Measurements from ENCODE around the gene OR10T2. TPM values are rescaled to one million over a fixed set of nuclear protein-coding genes. Genes with fewer than 3 reads are reported as not detected.
"Not testable (repeated sequence)": the region's sequence is repeated elsewhere in the genome, so short reads cannot be mapped to it uniquely, and the experiment has no call there.

Gene OR10T2
- not detected for total RNA-seq
- polyA plus RNA-seq, result not detected
- long read RNA-seq, donor 1, result 0 reads
- long read RNA-seq, donor 2, result 0 reads
- long read RNA-seq, donor 3, result 0 reads

DNA sequence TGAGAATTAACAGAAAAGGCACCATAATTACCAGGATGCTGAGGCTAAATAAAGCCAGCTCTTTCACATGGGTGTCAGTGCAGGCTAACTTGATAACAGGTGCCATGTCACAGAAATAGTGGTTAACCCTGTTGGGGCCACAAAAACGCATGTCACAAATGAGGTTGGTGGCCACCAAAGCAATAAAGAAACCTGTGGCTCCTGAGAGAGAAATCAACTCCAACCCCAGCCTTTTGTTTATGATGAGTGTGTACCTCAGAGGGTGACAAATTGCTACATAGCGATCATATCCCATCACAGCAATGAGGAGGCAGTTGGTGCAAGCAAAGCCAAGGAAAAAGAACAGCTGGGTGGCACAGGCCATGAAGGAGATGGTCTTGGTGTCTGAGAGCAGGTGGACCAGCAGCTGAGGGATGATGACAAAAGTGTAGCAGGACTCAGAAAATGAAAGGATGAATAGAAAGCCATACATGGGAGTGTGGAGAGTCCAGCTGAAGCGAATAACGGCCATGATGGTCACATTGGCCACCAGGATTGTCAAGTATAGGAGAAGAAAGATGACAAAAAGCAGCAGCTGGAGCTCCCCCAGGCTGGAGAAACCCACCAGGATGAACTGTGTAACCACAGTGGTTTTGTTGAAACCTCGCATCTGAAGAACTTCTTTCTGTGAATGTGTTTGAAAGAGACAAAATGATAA is at the start of gene OR10T2:
OR10T2 (minus strand) TSS at position 649 of the 697 bp plus-strand sequence; CDS start at position 649, 0 bp downstream.
- Histone ChIP-seq H3K4me1 (no peaks in the 10 kb centered on the region), H3K36me3 (no peaks in the 10 kb centered on the region), H3K27me3 (no peaks in the 10 kb centered on the region), H3K9me3 (no peaks in the 10 kb centered on the region), H3K27ac (no peak within 1 kb of the TSS), H3K4me3 (no peak within 1 kb of the TSS)
- intact Hi-C loops (cut with DNase I), result no loop called here
- no peak for DNase-seq
- 77 to 83% (median 81%) methylated on average over 5 of the region's 5 CpGs for WGBS, 4 donors
- TF ChIP-seq POLR2A (IDR thresholded peaks at IDR 0.05) (no peak), CTCF (IDR thresholded peaks at IDR 0.05) (no peak)
- ATAC-seq, result no peak

DNA sequence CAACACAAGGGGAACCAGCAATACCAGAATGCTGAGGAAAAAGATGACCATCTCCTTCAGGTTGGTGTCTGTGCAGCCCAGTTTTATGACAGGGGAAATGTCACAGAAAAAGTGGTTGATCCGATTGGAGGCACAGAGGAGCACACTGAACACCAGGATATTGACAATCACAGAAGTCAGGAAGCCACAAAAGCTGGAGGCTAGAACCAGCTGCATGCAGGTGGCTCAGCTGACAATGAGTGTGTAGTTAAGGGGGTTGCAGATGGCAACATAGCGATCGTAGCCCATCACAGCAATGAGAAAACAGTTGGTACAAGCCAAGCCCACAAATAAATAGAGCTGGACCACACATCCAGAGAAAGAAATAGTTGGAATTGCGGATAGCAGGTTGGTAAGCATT is 46.1 kb upstream of the OR10T2 start:
- TF ChIP-seq CTCF (IDR thresholded peaks at IDR 0.05), result no peak
- no peak for TF ChIP-seq POLR2A (IDR thresholded peaks at IDR 0.05)
- no peaks in the 10 kb centered on the region for H3K9me3 ChIP-seq
- ATAC-seq, result no peak
- intact Hi-C loops (cut with DNase I), result no loop called here
- no peaks in the 10 kb centered on the region for H3K36me3 ChIP-seq
- no peak overlapping the region for H3K4me3 ChIP-seq
- no peak overlapping the region for H3K27ac ChIP-seq
- no peak for DNase-seq
- 76 to 86% (median 76%) methylated on average over 4 of the region's 4 CpGs for WGBS, 4 donors
- H3K27me3 ChIP-seq, result no peaks in the 10 kb centered on the region
- H3K4me1 ChIP-seq, result no peaks in the 10 kb centered on the region

DNA sequence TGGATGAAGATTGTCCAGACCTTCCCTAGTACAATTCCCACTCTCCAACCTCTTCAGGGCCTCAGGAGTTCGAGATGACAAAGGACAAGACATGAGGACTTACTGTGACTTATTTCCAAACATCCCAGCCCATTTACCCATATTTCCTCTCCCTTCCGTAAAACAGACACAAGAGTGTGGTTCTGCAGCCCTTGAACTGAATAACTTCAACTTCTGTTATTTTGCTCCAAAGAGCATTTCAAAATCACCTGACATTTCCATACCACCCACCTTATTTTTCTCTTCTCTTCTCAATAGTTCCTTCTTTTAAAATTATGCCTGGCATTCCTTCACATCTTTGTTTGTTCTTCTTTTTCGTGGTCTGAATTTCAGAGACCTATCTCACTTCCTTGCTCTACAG is 35.5 kb upstream of the OR10T2 start:
- WGBS, 4 donors, result 43 to 58% (median 55%) methylated on average over 3 of the region's 3 CpGs
- no peak overlapping the region for H3K4me3 ChIP-seq
- H3K4me1 ChIP-seq, result peaks cover 0 to 5% (median 0%) of the 10 kb centered on the region in 12 donors
- intact Hi-C loops (cut with DNase I), result no loop called here
- TF ChIP-seq CTCF (IDR thresholded peaks at IDR 0.05), result no peak
- no peak for TF ChIP-seq POLR2A (IDR thresholded peaks at IDR 0.05)
- ATAC-seq (no peak), DNase-seq (no peak)
- H3K9me3 ChIP-seq, result peaks cover 0 to 2% (median 0%) of the 10 kb centered on the region in 12 donors
- H3K36me3 ChIP-seq, result no peaks in the 10 kb centered on the region
- no peak overlapping the region for H3K27ac ChIP-seq
- H3K27me3 ChIP-seq, result peaks cover 0 to 14% (median 0%) of the 10 kb centered on the region in 9 donors

GRCh38 chr1:158430163-158430562 is 30.9 kb upstream of the OR10T2 start:
- peaks cover 0 to 14% (median 0%) of the 10 kb centered on the region in 9 donors for H3K27me3 ChIP-seq
- H3K36me3 ChIP-seq; ATAC-seq; H3K27ac ChIP-seq; intact Hi-C loops (cut with DNase I); H3K4me3 ChIP-seq; DNase-seq; H3K4me1 ChIP-seq: not testable (repeated sequence)
- H3K9me3 ChIP-seq, result peaks cover 0 to 20% (median 0%) of the 10 kb centered on the region in 12 donors
- 51 to 57% (median 56%) methylated on average over 3 of the region's 3 CpGs for WGBS, 4 donors

Data from heart left ventricle (tissue), 16 donors.